ENCODE measurements around the gene FOXE1.
A peak's percentile ranks its signal among the peaks of the same experiment; 100 is the strongest.

The FOXE1 gene

GRCh38 chr9:97866848-97867247, 13.8 kb downstream of the FOXE1 start:
- DNase-seq: no peak

- DNase-seq: no peak
These were observed 15.8 kb downstream of the FOXE1 start for GRCh38 chr9:97868859-97869258.

GRCh38 chr9:97873425-97873824, 20.4 kb downstream of the FOXE1 start:
- DNase-seq: no peak

GRCh38 chr9:97873882-97874281, 20.9 kb downstream of the FOXE1 start:
- DNase-seq: no peak

- no peak for DNase-seq
These were observed 21.6 kb downstream of the FOXE1 start for GRCh38 chr9:97874624-97875023.

- DNase-seq: no peak
These were observed 22.1 kb downstream of the FOXE1 start for GRCh38 chr9:97875111-97875510.

GRCh38 chr9:97876061-97876460, 23.0 kb downstream of the FOXE1 start:
- DNase-seq: no peak

GRCh38 chr9:97880336-97880735, 27.3 kb downstream of the FOXE1 start:
- no peak for DNase-seq

GRCh38 chr9:97889941-97890887, 37.2 kb downstream of the FOXE1 start:
- no peak for DNase-seq

GRCh38 chr9:97891736-97892135, 38.7 kb downstream of the FOXE1 start:
- no peak for DNase-seq

GRCh38 chr9:97892421-97892820, 39.4 kb downstream of the FOXE1 start:
- no peak for DNase-seq

GRCh38 chr9:97895211-97895610, 42.2 kb downstream of the FOXE1 start:
- DNase-seq: no peak

- DNase-seq: no peak
These were observed 42.8 kb downstream of the FOXE1 start for GRCh38 chr9:97895695-97896332.

GRCh38 chr9:97900103-97900737, 47.2 kb downstream of the FOXE1 start:
- DNase-seq: no peak

- peak; percentile 22 for DNase-seq
These were observed 47.9 kb downstream of the FOXE1 start for GRCh38 chr9:97900738-97901565.

- DNase-seq: no peak
These were observed 50.2 kb downstream of the FOXE1 start for GRCh38 chr9:97903177-97903576.

GRCh38 chr9:97904725-97905124, 51.7 kb downstream of the FOXE1 start:
- no peak for DNase-seq

- no peak for DNase-seq
These were observed 52.2 kb downstream of the FOXE1 start for GRCh38 chr9:97905228-97905627.
